Ishikawa (cell line): ENCODE data around the gene CLSTN2.

ENCODE experiments used
- CEBPB ChIP-seq: IDR thresholded peaks from 2 replicates; pipeline ENCODE4 v1.6.1; 2012
- CREB1 ChIP-seq: IDR thresholded peaks from 2 replicates; pipeline ENCODE4 v1.6.1; 2012; ENCODE audit warnings: low read depth
- EGR1 ChIP-seq: IDR thresholded peaks from 2 replicates; pipeline ENCODE4 v1.6.1; 2012
- EP300 ChIP-seq: IDR thresholded peaks from 2 replicates; pipeline ENCODE4 v1.6.1; 2012; ENCODE audit warnings: borderline replicate concordance
- FOXM1 ChIP-seq: IDR thresholded peaks from 2 replicates; pipeline ENCODE4 v1.6.1; 2012; ENCODE audit warnings: low read depth, borderline replicate concordance
- NFIC ChIP-seq: IDR thresholded peaks from 2 replicates; pipeline ENCODE4 v1.6.1; 2012
- RAD21 ChIP-seq: IDR thresholded peaks from 2 replicates; pipeline ENCODE4 v1.6.1; 2012; ENCODE audit warnings: low read depth
- TAF1 ChIP-seq: IDR thresholded peaks from 2 replicates; pipeline ENCODE4 v1.6.1; 2012; ENCODE audit warnings: low read depth, mild to moderate bottlenecking
- TCF12 ChIP-seq: IDR thresholded peaks from 2 replicates; pipeline ENCODE4 v1.6.1; 2012; ENCODE audit warnings: low read depth
- TEAD4 ChIP-seq: IDR thresholded peaks from 2 replicates; pipeline ENCODE4 v1.6.1; 2012
- YY1 ChIP-seq: IDR thresholded peaks from 2 replicates; pipeline ENCODE4 v1.6.1; 2012; ENCODE audit warnings: low read depth
- ZBTB7A ChIP-seq: IDR thresholded peaks from 2 replicates; pipeline ENCODE4 v1.6.1; 2012; ENCODE audit warnings: low read depth
- TF ChIP-seq, protein P1 (sequence below): IDR thresholded peaks from 2 replicates; pipeline ENCODE4 v1.6.1; 2012
- TF ChIP-seq, protein P2 (sequence below): IDR thresholded peaks from 2 replicates; pipeline ENCODE4 v1.6.1; 2012
- TF ChIP-seq, protein P3 (sequence below): IDR thresholded peaks from 2 replicates; pipeline ENCODE4 v1.6.1; 2012; ENCODE audit warnings: low read depth, mild to moderate bottlenecking

The CLSTN2 gene

DNA sequence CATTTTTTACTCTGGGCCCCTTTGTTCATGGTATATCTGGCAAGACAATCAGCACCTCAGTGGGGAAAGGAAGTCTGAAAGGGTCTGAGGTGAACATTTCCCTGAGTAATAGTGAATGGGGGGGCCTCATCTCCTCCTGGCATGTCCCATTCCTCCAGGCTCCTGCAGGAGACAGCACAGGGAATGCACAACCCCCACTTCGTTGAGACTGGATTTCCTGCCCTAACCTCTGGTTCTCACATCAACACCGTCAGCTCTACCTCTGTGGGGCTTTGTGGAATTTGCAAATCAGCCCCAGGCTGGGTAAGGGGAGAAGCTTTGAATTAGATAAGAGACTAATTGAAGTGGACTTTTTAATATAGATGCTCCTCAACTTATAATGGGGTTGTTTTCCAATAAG is 574.5 kb downstream of the CLSTN2 start:
- TF ChIP-seq, protein P1, sequence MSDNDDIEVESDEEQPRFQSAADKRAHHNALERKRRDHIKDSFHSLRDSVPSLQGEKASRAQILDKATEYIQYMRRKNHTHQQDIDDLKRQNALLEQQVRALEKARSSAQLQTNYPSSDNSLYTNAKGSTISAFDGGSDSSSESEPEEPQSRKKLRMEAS: no peak
- TF ChIP-seq TCF12 (no peak), CEBPB (no peak), RAD21 (no peak)
- TF ChIP-seq, protein P2, sequence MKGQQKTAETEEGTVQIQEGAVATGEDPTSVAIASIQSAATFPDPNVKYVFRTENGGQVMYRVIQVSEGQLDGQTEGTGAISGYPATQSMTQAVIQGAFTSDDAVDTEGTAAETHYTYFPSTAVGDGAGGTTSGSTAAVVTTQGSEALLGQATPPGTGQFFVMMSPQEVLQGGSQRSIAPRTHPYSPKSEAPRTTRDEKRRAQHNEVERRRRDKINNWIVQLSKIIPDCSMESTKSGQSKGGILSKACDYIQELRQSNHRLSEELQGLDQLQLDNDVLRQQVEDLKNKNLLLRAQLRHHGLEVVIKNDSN: no peak

DNA sequence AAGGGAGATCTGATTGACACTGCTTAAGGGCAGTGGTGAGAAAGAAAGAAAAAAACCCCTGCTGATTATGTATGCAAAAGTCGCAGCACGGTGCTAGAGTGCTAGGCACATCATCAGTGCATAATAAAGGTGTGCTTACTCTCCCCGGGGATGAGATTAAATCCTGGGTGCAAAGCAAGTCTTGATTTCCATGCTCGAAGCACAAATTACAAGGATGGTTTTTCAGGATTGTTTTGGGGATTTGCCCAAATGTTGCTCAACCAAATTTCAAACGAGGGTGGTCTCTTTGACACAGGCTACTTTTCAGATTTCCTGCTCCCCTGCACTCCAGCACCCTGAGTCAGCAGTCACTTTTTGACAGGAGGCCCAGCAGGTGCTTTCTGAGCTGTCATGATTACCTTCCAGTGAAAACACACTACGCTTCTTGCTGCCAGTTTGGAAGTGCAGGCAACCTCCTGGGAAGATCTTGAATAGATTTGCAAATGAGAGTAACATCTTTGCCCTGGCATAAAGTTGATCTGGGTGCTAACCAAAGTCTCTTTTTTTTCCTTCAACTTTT is 575.4 kb downstream of the CLSTN2 start:
- TF ChIP-seq, protein P2: no peak
- TF ChIP-seq FOXM1 (no peak), CREB1 (no peak), ZBTB7A (no peak), RAD21 (no peak), NFIC (no peak), TEAD4 (no peak), CEBPB (no peak), TAF1 (no peak), TCF12 (no peak), EGR1 (no peak), EP300 (no peak), YY1 (no peak)
- TF ChIP-seq, protein P3, sequence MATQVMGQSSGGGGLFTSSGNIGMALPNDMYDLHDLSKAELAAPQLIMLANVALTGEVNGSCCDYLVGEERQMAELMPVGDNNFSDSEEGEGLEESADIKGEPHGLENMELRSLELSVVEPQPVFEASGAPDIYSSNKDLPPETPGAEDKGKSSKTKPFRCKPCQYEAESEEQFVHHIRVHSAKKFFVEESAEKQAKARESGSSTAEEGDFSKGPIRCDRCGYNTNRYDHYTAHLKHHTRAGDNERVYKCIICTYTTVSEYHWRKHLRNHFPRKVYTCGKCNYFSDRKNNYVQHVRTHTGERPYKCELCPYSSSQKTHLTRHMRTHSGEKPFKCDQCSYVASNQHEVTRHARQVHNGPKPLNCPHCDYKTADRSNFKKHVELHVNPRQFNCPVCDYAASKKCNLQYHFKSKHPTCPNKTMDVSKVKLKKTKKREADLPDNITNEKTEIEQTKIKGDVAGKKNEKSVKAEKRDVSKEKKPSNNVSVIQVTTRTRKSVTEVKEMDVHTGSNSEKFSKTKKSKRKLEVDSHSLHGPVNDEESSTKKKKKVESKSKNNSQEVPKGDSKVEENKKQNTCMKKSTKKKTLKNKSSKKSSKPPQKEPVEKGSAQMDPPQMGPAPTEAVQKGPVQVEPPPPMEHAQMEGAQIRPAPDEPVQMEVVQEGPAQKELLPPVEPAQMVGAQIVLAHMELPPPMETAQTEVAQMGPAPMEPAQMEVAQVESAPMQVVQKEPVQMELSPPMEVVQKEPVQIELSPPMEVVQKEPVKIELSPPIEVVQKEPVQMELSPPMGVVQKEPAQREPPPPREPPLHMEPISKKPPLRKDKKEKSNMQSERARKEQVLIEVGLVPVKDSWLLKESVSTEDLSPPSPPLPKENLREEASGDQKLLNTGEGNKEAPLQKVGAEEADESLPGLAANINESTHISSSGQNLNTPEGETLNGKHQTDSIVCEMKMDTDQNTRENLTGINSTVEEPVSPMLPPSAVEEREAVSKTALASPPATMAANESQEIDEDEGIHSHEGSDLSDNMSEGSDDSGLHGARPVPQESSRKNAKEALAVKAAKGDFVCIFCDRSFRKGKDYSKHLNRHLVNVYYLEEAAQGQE: no peak
- TF ChIP-seq, protein P1: no peak

DNA sequence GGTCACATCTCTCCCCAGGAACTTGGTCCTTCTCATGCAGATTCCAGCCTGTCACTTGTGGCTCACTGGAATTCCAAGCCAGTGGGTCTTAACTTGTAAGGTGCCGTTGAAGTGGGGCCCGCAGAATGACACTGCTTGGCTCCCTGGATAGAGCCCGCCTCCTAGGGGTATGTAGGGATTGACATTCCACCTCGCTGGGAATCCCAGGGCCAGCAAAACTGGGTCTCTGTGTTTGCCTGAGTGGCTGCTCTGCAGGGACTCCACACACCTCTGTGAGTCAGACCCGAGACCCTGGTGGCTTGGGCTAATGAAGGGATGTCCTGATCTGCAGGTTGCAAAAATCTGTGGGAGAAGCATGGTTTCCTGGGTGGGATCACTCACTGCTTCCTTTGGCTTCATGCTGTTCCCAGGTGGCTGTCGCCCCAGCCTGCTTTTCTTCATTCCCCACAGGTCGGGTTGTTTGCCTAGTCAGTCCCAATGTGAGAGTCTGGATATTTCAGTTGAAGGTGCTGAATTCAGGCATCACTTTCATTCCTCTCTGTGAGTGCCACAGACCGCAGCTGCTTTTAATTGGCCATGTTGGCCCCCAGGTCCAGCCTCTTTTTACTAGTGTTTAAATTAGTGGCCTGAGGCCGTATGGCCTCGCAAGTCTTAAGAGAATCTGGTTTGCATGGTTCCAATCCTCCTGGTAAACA is 586.9 kb downstream of the CLSTN2 start:
- TF ChIP-seq CEBPB: no peak
- TF ChIP-seq NFIC: no peak
- no peak for TF ChIP-seq FOXM1
- no peak for TF ChIP-seq TAF1

DNA sequence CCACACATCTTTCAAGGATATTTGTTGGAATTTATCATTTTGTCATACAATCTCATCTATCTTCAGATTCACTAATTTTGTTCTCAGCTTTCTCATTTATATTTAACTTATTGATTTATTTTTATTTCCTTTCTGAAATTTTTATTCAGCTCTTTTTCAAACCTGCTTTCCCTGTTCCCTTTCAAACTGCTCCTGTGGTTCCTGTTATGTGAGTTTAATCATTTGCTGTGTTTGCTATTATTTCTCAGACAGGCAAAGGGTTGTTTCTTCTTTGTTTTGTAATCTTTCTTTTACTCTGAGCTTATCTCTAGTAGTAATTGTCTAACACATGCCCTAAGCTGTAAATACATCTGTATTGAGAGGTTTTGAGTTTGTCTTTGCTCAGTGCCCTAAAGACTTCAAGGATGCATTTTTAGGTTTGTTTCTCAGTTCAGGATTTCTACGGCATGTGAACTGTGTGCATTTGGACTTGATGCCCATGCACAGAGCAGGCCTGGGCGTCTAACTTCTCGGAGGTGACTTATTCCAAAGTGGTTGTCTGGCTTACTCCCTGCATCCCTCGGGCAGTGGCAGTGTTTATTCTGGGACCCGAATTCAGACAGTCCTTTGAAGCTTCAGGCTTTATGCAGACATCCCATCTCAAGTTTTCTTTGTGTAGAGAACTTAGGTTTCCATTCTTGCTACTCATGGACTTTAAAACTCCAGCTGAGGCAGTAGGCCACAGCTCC is 587.8 kb downstream of the CLSTN2 start:
- TF ChIP-seq TEAD4 (no peak), ZBTB7A (no peak), RAD21 (no peak), EP300 (no peak), YY1 (no peak), NFIC (no peak), FOXM1 (no peak), CREB1 (no peak), CEBPB (no peak), EGR1 (no peak), TCF12 (no peak), TAF1 (no peak)
- TF ChIP-seq, protein P2: no peak
- TF ChIP-seq, protein P3: no peak

DNA sequence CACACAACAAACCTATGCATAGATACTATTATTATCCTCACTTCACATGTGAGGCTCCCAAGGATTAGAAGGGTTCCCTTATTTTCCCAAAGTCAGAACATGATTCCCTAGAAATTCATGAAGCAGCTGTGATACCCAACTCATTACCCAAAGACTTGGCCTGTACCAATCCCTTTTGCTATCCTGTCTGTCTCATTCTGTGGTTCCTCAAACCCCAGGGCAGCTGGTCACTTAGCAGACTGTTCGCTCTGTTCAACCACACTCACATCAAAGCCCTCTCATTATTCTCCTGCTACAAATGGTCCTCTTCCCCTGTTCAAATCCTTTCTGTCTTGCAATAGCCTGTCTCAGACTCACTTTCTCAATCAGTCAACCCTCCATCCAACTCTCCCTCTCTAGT is 588.6 kb downstream of the CLSTN2 start:
- TF ChIP-seq, protein P1: no peak
- no peak for TF ChIP-seq EP300
- TF ChIP-seq EGR1: no peak
- TF ChIP-seq, protein P2: no peak
- TF ChIP-seq YY1: no peak
- no peak for TF ChIP-seq CREB1
- TF ChIP-seq RAD21: no peak
- TF ChIP-seq TCF12: no peak
- TF ChIP-seq TAF1: no peak
- TF ChIP-seq NFIC: no peak
- no peak for TF ChIP-seq CEBPB
